ENCODE results near the gene LARP4B. TPM values are rescaled to one million over a fixed set of nuclear protein-coding genes. Genes with fewer than 3 reads are reported as not detected.

The LARP4B gene
- total RNA-seq, 1 donor from 2014 or later, result 114 TPM

DNA sequence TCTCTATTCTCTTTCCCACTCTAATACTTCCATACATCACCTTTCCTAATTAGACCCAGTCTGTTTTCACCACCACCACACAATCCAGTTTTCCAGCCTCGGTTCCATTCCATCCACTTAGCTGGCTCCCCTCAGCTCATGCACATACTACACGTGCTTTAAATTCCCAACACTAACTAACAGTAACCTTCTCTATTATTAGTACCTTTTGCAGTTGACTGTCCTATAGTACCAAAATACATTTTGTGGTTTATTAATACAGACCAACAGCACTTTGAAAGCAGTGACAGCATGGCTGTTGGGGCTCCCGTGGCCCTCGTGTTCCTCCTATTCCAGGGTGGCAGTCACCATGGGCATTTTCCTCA, 64.9 kb downstream of the LARP4B start:
- Histone ChIP-seq H3K36me3 (peaks cover 68% of the 10 kb centered on the region), H3K4me1 (peaks cover 23% of the 10 kb centered on the region), H3K9me3 (no peaks in the 10 kb centered on the region), H3K4me3 (no peak overlapping the region), H3K27ac (no peak overlapping the region), H3K27me3 (ENCODE audit: low read depth) (no peaks in the 10 kb centered on the region)
- DNase-seq (no peak), ATAC-seq (no peak)
- TF ChIP-seq, protein P1, sequence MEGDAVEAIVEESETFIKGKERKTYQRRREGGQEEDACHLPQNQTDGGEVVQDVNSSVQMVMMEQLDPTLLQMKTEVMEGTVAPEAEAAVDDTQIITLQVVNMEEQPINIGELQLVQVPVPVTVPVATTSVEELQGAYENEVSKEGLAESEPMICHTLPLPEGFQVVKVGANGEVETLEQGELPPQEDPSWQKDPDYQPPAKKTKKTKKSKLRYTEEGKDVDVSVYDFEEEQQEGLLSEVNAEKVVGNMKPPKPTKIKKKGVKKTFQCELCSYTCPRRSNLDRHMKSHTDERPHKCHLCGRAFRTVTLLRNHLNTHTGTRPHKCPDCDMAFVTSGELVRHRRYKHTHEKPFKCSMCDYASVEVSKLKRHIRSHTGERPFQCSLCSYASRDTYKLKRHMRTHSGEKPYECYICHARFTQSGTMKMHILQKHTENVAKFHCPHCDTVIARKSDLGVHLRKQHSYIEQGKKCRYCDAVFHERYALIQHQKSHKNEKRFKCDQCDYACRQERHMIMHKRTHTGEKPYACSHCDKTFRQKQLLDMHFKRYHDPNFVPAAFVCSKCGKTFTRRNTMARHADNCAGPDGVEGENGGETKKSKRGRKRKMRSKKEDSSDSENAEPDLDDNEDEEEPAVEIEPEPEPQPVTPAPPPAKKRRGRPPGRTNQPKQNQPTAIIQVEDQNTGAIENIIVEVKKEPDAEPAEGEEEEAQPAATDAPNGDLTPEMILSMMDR (IDR thresholded peaks at IDR 0.05), result no peak
- intact Hi-C loops (cut with DNase I), result no loop called here

DNA sequence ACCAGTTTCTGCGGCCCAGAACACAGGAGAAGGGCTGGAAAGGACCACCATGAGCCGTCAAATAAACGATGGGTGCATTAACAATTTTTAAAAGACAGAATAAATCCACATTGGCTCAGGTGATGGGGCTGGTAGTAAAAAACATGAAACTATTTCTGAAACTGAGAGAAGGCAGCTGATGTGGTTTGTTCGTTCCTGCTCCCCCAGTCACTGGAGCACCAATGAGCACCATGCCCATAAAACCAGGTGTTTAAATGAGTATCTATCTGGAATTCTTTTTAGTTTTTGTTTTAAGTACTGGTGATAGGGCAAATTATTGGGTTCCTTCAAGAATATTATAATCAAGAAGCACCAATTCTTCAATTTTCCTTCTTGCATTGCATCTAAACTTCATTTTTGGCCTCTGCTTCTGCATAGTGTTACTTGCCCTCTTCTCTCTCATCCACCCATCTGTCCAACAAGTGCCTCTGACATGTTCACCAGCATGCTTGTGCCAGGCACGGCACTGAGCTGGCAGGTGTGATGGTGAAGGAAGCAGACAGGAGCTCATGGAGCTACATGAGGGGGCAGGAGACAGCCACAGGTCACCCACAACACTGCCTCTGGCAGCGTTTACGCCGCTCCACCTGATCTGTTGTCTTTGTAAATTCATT, 65.5 kb downstream of the LARP4B start:
- intact Hi-C loops (cut with DNase I), result no loop called here
- no peaks in the 10 kb centered on the region for H3K9me3 ChIP-seq

DNA sequence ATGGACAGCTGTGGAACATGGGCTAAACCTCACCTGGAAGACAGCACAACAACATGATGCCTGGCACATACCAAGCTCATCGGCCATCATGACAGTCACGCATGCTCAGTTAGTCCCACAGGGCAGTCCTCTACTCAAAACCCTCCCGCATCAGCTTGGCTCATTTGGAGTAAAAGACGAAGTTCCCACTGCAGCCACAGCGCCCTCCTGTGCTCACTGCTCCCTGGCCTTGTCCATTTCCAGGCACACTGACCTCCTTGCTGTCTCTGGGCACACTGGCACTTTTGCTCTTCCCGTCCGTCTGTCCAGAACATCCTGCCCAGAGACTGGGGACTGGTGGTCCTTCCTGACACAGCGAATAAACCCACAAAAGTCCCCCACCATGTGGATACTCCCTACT, 66.2 kb downstream of the LARP4B start:
- Histone ChIP-seq H3K36me3 (peaks cover 68% of the 10 kb centered on the region), H3K27me3 (ENCODE audit: low read depth) (no peaks in the 10 kb centered on the region), H3K4me3 (no peak overlapping the region), H3K9me3 (no peaks in the 10 kb centered on the region), H3K4me1 (peaks cover 14% of the 10 kb centered on the region), H3K27ac (no peak overlapping the region)
- DNase-seq (no peak), ATAC-seq (no peak)
- TF ChIP-seq, protein P1 (IDR thresholded peaks at IDR 0.05), result no peak
- intact Hi-C loops (cut with DNase I), result no loop called here

More for the DNA sequence above, 65.5 kb downstream of the LARP4B start:
- H3K4me1 ChIP-seq, result peaks cover 22% of the 10 kb centered on the region
- TF ChIP-seq, protein P1 (IDR thresholded peaks at IDR 0.05), result no peak
- ATAC-seq (no peak), DNase-seq (no peak)
- H3K4me3 ChIP-seq, result no peak overlapping the region
- H3K27me3 ChIP-seq (ENCODE audit: low read depth), result no peaks in the 10 kb centered on the region
- no peak overlapping the region for H3K27ac ChIP-seq
- H3K36me3 ChIP-seq, result peaks cover 68% of the 10 kb centered on the region

DNA sequence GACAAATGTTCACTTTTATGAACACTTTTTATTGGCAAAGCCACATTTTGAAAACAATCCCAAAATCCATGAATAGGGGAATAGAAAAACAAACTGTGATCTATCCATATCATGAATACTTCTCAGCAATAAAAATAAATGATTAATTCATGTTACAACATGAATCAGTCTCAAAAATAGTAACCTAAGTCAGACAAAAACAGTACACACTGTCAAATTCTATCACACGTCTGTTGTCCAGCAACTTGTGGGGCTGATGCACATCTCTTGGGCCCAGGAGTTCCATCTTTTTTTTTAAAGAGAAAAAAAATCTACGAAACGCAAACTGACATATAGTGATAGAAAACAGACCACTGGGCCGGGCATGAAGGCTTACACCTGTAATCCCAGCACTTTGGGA, 71.0 kb downstream of the LARP4B start:
- Histone ChIP-seq H3K9me3 (no peaks in the 10 kb centered on the region), H3K27ac (no peak overlapping the region), H3K4me3 (no peak overlapping the region), H3K27me3 (ENCODE audit: low read depth) (no peaks in the 10 kb centered on the region), H3K36me3 (peaks cover 88% of the 10 kb centered on the region), H3K4me1 (no peaks in the 10 kb centered on the region)
- no peak for DNase-seq
- TF ChIP-seq, protein P1 (IDR thresholded peaks at IDR 0.05), result no peak
- ATAC-seq, result no peak
- intact Hi-C loops (cut with DNase I), result no loop called here

DNA sequence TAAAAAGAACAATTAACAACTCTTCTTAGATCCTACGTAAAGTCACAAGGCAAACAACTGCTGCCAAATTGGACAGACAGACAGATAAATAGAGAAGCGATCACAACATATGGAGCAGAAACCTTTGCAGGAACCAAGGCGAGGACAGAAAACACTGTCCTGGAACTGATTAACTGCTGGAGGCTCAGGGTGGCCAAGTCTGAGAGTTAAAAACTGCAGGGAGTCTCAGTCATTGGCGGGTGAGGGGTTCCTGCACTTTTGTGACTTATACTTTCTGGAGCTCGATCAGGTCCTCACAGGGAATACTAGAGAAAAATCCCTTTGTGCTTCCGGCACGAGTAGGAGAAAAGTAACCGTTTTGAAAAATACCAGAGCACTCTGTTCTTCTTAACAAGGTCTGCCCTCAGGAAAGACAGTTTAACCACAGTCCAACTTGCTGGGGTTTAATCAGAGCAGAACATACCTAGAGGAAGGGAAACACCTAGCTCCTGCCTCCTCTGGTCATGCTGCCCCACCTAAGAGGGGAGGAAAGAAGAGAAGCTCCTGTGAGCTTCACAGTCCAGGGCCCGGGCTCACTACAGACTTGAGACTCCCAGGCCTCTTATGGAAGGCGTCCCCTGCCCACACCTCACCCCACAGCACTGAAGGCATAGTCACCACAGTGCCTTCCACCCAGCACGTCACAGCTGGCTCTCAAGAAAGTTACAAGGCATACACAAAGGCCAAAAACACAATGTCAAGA, 74.9 kb downstream of the LARP4B start:
- ATAC-seq, result peak in 1 of 2 donors; percentile 46
- Histone ChIP-seq H3K36me3 (peaks cover 76% of the 10 kb centered on the region), H3K9me3 (no peaks in the 10 kb centered on the region), H3K4me1 (peaks cover 3% of the 10 kb centered on the region), H3K27ac (no peak overlapping the region), H3K27me3 (ENCODE audit: low read depth) (no peaks in the 10 kb centered on the region), H3K4me3 (no peak overlapping the region)
- intact Hi-C loops (cut with DNase I), result no loop called here
- no peak for DNase-seq
- TF ChIP-seq, protein P1 (IDR thresholded peaks at IDR 0.05), result no peak

Measured in lower lobe of right lung (tissue), 2 donors.